Measurements from ENCODE around the gene SFXN5. TPM values are rescaled to one million over a fixed set of nuclear protein-coding genes. Genes with fewer than 3 reads are reported as not detected.

SFXN5 gene
- total RNA-seq, 1 experiment from 2014 or later = 5.1 TPM

GRCh38 chr2:72982781-72983499 lies 88.6 kb downstream of the SFXN5 start:
- Histone ChIP-seq H3K4me2 (ENCODE audit: low read depth, low read length, poor library complexity, severe bottlenecking) (no peak overlapping the region), H3K9me2 (replicated peaks; ENCODE audit: insufficient read depth, low read length) (no peaks in the 10 kb centered on the region), H3K9me3 (ENCODE audit: low read length) (no peaks in the 10 kb centered on the region), H3K9ac (ENCODE audit: low read length) (no peak overlapping the region), H4K20me1 (ENCODE audit: insufficient read depth, low read depth, low read length) (no peaks in the 10 kb centered on the region), H3K27ac (ENCODE audit: low read length) (no peak overlapping the region), H3K36me3 (ENCODE audit: insufficient read depth, low read length) (no peaks in the 10 kb centered on the region), H3K27me3 (ENCODE audit: low read length) (no peaks in the 10 kb centered on the region), H3K79me2 (ENCODE audit: low read length) (no peaks in the 10 kb centered on the region), H3K4me3 (ENCODE audit: low read length) (no peak overlapping the region), H2AFZ (ENCODE audit: low read length) (no peak overlapping the region), H3K4me1 (ENCODE audit: low read length) (peaks cover 5% of the 10 kb centered on the region; the same call in 1 of the 2 replicates)
- DNase-seq = no peak

- Histone ChIP-seq H2AFZ (ENCODE audit: low read length) (no peak overlapping the region), H3K27ac (ENCODE audit: low read length) (no peak overlapping the region), H3K79me2 (ENCODE audit: low read length) (no peaks in the 10 kb centered on the region), H4K20me1 (ENCODE audit: insufficient read depth, low read depth, low read length) (no peaks in the 10 kb centered on the region), H3K9me3 (ENCODE audit: low read length) (no peaks in the 10 kb centered on the region), H3K9ac (ENCODE audit: low read length) (no peak overlapping the region), H3K4me3 (ENCODE audit: low read length) (no peak overlapping the region), H3K27me3 (ENCODE audit: low read length) (no peaks in the 10 kb centered on the region), H3K36me3 (ENCODE audit: insufficient read depth, low read length) (no peaks in the 10 kb centered on the region), H3K9me2 (replicated peaks; ENCODE audit: insufficient read depth, low read length) (no peaks in the 10 kb centered on the region), H3K4me2 (ENCODE audit: low read depth, low read length, poor library complexity, severe bottlenecking) (no peak overlapping the region), H3K4me1 (ENCODE audit: low read length) (peaks cover 5% of the 10 kb centered on the region; the same call in 1 of the 2 replicates)
- no peak for DNase-seq
These were observed 89.3 kb downstream of the SFXN5 start for GRCh38 chr2:72982219-72982618.

DNA sequence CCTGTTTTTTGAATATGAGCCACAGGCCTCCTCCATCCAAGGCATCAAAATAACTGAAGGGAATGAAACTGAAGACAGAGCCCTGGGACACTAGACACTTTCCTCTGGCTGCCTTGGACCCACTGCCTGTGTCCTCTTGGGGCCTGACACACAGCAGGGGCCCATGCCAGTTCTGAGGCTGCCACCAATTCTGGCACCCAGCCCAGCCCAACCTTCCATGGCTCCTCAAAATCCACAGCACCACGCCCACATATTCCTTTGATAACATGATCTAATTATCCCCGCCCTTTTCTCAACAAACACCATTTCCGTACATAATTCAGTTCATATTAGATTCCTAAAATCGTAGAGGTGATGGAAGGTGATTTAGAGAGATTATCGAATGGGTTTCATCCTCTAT lies 90.0 kb downstream of the SFXN5 start:
- H3K79me2 ChIP-seq (ENCODE audit: low read length) = no peaks in the 10 kb centered on the region
- no peaks in the 10 kb centered on the region for H3K36me3 ChIP-seq (ENCODE audit: insufficient read depth, low read length)
- no peaks in the 10 kb centered on the region for H3K27me3 ChIP-seq (ENCODE audit: low read length)
- H3K9ac ChIP-seq (ENCODE audit: low read length) = no peak overlapping the region
- H3K9me2 ChIP-seq (replicated peaks; ENCODE audit: insufficient read depth, low read length) = no peaks in the 10 kb centered on the region
- no peak overlapping the region for H2AFZ ChIP-seq (ENCODE audit: low read length)
- no peaks in the 10 kb centered on the region for H4K20me1 ChIP-seq (ENCODE audit: insufficient read depth, low read depth, low read length)
- H3K9me3 ChIP-seq (ENCODE audit: low read length) = no peaks in the 10 kb centered on the region
- peaks cover 5% of the 10 kb centered on the region; the same call in 1 of the 2 replicates for H3K4me1 ChIP-seq (ENCODE audit: low read length)
- H3K4me2 ChIP-seq (ENCODE audit: low read depth, low read length, poor library complexity, severe bottlenecking) = no peak overlapping the region
- no peak overlapping the region for H3K27ac ChIP-seq (ENCODE audit: low read length)
- no peak overlapping the region for H3K4me3 ChIP-seq (ENCODE audit: low read length)
- no peak for DNase-seq

DNA sequence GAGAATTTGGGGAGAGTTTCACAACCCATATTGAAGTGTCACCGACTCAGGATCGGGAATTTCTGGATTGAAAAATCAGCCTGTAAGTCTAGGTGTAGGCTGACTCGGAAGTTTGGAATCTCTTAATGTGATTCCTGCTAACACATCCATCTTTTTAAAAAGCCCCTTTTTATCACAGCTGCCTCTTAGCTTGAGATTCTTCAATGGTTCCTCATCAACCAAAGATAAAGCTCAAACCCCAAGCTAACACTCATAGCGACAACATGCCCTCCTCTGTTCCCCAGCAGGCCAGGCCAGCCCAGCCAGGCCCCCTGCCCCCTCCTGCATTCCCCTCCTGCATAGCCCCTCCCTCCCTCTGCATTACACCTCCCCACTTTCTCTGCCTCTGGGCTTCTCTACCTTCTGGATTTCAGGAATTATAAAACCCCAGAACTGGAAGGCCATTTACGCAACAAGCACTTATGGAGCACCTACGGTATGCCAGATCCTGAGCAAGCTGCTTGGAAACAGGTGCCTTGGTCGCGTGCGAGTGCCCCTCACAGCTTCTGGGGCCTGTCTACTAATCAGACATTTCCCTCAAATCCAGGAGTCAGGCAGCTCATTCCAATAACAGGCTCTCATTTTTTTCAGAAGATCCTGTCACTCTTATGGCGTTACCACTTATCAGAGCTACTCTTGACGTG lies 90.8 kb downstream of the SFXN5 start:
- Histone ChIP-seq H3K4me2 (ENCODE audit: low read depth, low read length, poor library complexity, severe bottlenecking) (no peak overlapping the region), H3K79me2 (ENCODE audit: low read length) (no peaks in the 10 kb centered on the region), H2AFZ (ENCODE audit: low read length) (no peak overlapping the region), H3K9me2 (replicated peaks; ENCODE audit: insufficient read depth, low read length) (no peaks in the 10 kb centered on the region), H3K4me3 (ENCODE audit: low read length) (no peak overlapping the region), H4K20me1 (ENCODE audit: insufficient read depth, low read depth, low read length) (no peaks in the 10 kb centered on the region), H3K9ac (ENCODE audit: low read length) (no peak overlapping the region), H3K36me3 (ENCODE audit: insufficient read depth, low read length) (no peaks in the 10 kb centered on the region), H3K27ac (ENCODE audit: low read length) (no peak overlapping the region), H3K4me1 (ENCODE audit: low read length) (peaks cover 5% of the 10 kb centered on the region; the same call in 1 of the 2 replicates), H3K27me3 (ENCODE audit: low read length) (peaks cover 3% of the 10 kb centered on the region; the same call in 1 of the 2 replicates), H3K9me3 (ENCODE audit: low read length) (no peaks in the 10 kb centered on the region)
- no peak for DNase-seq

DNA sequence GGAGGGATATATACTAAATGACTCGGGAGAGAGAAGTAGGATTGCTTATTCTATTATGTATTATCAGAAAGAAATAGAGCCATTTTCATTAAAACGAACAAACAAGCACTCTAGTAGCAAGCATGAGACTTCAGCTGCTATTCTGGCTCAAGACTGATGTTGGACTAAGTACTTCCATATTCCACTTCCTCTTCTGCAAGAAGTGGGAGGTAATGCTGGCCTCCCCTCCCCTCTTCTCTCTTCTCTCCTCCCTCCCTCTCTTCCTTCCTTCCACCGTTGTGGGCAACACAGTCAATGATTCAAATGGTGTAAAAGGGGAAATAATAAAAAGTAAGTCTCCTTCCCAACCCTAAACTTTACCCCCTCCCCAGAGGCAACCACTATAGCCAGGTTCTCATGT lies 91.6 kb downstream of the SFXN5 start:
- Histone ChIP-seq H3K27me3 (ENCODE audit: low read length) (peaks cover 3% of the 10 kb centered on the region; the same call in 1 of the 2 replicates), H3K4me3 (ENCODE audit: low read length) (no peak overlapping the region), H3K9ac (ENCODE audit: low read length) (no peak overlapping the region), H3K36me3 (ENCODE audit: insufficient read depth, low read length) (no peaks in the 10 kb centered on the region), H4K20me1 (ENCODE audit: insufficient read depth, low read depth, low read length) (no peaks in the 10 kb centered on the region), H3K4me2 (ENCODE audit: low read depth, low read length, poor library complexity, severe bottlenecking) (no peak overlapping the region), H3K27ac (ENCODE audit: low read length) (no peak overlapping the region), H3K79me2 (ENCODE audit: low read length) (no peaks in the 10 kb centered on the region), H3K4me1 (ENCODE audit: low read length) (peaks cover 5% of the 10 kb centered on the region; the same call in 1 of the 2 replicates), H3K9me2 (replicated peaks; ENCODE audit: insufficient read depth, low read length) (no peaks in the 10 kb centered on the region), H3K9me3 (ENCODE audit: low read length) (no peaks in the 10 kb centered on the region), H2AFZ (ENCODE audit: low read length) (no peak overlapping the region)
- peak; percentile 64 for DNase-seq

- H3K9me2 ChIP-seq (replicated peaks; ENCODE audit: insufficient read depth, low read length) = no peaks in the 10 kb centered on the region
- H3K36me3 ChIP-seq (ENCODE audit: insufficient read depth, low read length) = no peaks in the 10 kb centered on the region
- no peak for DNase-seq
- H4K20me1 ChIP-seq (ENCODE audit: insufficient read depth, low read depth, low read length) = no peaks in the 10 kb centered on the region
- no peak overlapping the region for H3K27ac ChIP-seq (ENCODE audit: low read length)
- no peak overlapping the region for H3K9ac ChIP-seq (ENCODE audit: low read length)
- H3K4me1 ChIP-seq (ENCODE audit: low read length) = peaks cover 4% of the 10 kb centered on the region; the same call in 1 of the 2 replicates
- no peaks in the 10 kb centered on the region for H3K9me3 ChIP-seq (ENCODE audit: low read length)
- H3K79me2 ChIP-seq (ENCODE audit: low read length) = no peaks in the 10 kb centered on the region
- H3K27me3 ChIP-seq (ENCODE audit: low read length) = peaks cover 3% of the 10 kb centered on the region; the same call in 1 of the 2 replicates
- no peak overlapping the region for H2AFZ ChIP-seq (ENCODE audit: low read length)
- no peak overlapping the region for H3K4me3 ChIP-seq (ENCODE audit: low read length)
- H3K4me2 ChIP-seq (ENCODE audit: low read depth, low read length, poor library complexity, severe bottlenecking) = no peak overlapping the region
These were observed 96.5 kb downstream of the SFXN5 start for GRCh38 chr2:72975017-72975416.

- H4K20me1 ChIP-seq (ENCODE audit: insufficient read depth, low read depth, low read length) = no peaks in the 10 kb centered on the region
These were observed 97.1 kb downstream of the SFXN5 start for GRCh38 chr2:72974436-72974754.

GRCh38 chr2:72973566-72974435 lies 97.7 kb downstream of the SFXN5 start:
- no peaks in the 10 kb centered on the region for H3K36me3 ChIP-seq (ENCODE audit: insufficient read depth, low read length)
- H3K27me3 ChIP-seq (ENCODE audit: low read length) = peaks cover 3% of the 10 kb centered on the region; the same call in 1 of the 2 replicates
- no peak overlapping the region for H3K4me3 ChIP-seq (ENCODE audit: low read length)
- H4K20me1 ChIP-seq (ENCODE audit: insufficient read depth, low read depth, low read length) = no peaks in the 10 kb centered on the region
- no peak overlapping the region for H3K9ac ChIP-seq (ENCODE audit: low read length)
- H2AFZ ChIP-seq (ENCODE audit: low read length) = no peak overlapping the region
- no peaks in the 10 kb centered on the region for H3K79me2 ChIP-seq (ENCODE audit: low read length)
- H3K27ac ChIP-seq (ENCODE audit: low read length) = no peak overlapping the region
- H3K9me3 ChIP-seq (ENCODE audit: low read length) = no peaks in the 10 kb centered on the region
- no peak overlapping the region for H3K4me2 ChIP-seq (ENCODE audit: low read depth, low read length, poor library complexity, severe bottlenecking)
- no peaks in the 10 kb centered on the region for H3K9me2 ChIP-seq (replicated peaks; ENCODE audit: insufficient read depth, low read length)
- DNase-seq = peak; percentile 91
- H3K4me1 ChIP-seq (ENCODE audit: low read length) = no peaks in the 10 kb centered on the region

More at GRCh38 chr2:72974436-72974754, 97.1 kb downstream of the SFXN5 start:
- H3K4me1 ChIP-seq (ENCODE audit: low read length) = no peaks in the 10 kb centered on the region
- H3K4me2 ChIP-seq (ENCODE audit: low read depth, low read length, poor library complexity, severe bottlenecking) = no peak overlapping the region
- H3K4me3 ChIP-seq (ENCODE audit: low read length) = no peak overlapping the region
- H3K9me2 ChIP-seq (replicated peaks; ENCODE audit: insufficient read depth, low read length) = no peaks in the 10 kb centered on the region
- H2AFZ ChIP-seq (ENCODE audit: low read length) = no peak overlapping the region
- no peak overlapping the region for H3K27ac ChIP-seq (ENCODE audit: low read length)
- no peaks in the 10 kb centered on the region for H3K9me3 ChIP-seq (ENCODE audit: low read length)
- H3K27me3 ChIP-seq (ENCODE audit: low read length) = peaks cover 3% of the 10 kb centered on the region; the same call in 1 of the 2 replicates
- H3K9ac ChIP-seq (ENCODE audit: low read length) = no peak overlapping the region
- H3K36me3 ChIP-seq (ENCODE audit: insufficient read depth, low read length) = no peaks in the 10 kb centered on the region
- H3K79me2 ChIP-seq (ENCODE audit: low read length) = no peaks in the 10 kb centered on the region
- DNase-seq = no peak

Data from Karpas-422 (cell line).